Ovary (tissue), 9 donors: ENCODE data around the gene NT5C. TPM values are rescaled to one million over a fixed set of nuclear protein-coding genes. Genes with fewer than 3 reads are reported as not detected.

Experiments used
- DNase-seq, 5 donors: peaks; one replicate each; pipeline ENCODE4 v3.0.0-alpha.2; 2019 to 2020
- H3K27ac ChIP-seq, 2 donors: fragments of 200-600 bp; one replicate each; pipeline versions ENCODE4 v1.5.1 to v1.8.0; 2019 to 2022
- H3K27me3 ChIP-seq: fragments of 200-600 bp; one replicate; pipeline ENCODE4 v1.8.0; 2022
- H3K36me3 ChIP-seq: fragments of 200-600 bp; sonication (generic); one replicate; pipeline ENCODE4 v1.5.1; 2019
- H3K4me1 ChIP-seq: one replicate; pipeline ENCODE4 v1.8.1; 2013; ENCODE audit warnings: mild to moderate bottlenecking, moderate library complexity; ENCODE audit not compliant: insufficient read depth
- H3K4me3 ChIP-seq: fragments of 200-600 bp; sonication (generic); one replicate; pipeline ENCODE4 v1.5.1; 2017
- H3K9me3 ChIP-seq, 2 donors: fragments of 200-600 bp in 1 of 2; sonication (generic) in 1 of 2; one replicate each; pipeline versions ENCODE4 v1.5.1 to v1.8.1; 2013 to 2019; ENCODE audit warnings: mild to moderate bottlenecking in 1 of 2, moderate library complexity in 1 of 2
- CTCF ChIP-seq, 3 donors: fragments of 450-650 bp in 2 of 3; fragments of 200-600 bp in 1 of 3; IDR thresholded peaks; one replicate each; pipeline versions ENCODE4 v1.5.1 to v1.8.0; 2016 to 2022; ENCODE audit warnings: antibody characterized with exemption in 3 of 3, mild to moderate bottlenecking in 1 of 3
- EP300 ChIP-seq: sonication (generic); formaldehyde crosslinking; IDR thresholded peaks from one replicate; pipeline ENCODE4 v1.6.1; 2017; ENCODE audit warnings: antibody characterized with exemption
- POLR2A ChIP-seq: fragments of 450-650 bp; IDR thresholded peaks from one replicate; pipeline ENCODE4 v1.6.1; 2017; ENCODE audit warnings: antibody characterized with exemption, mild to moderate bottlenecking, moderate library complexity
- WGBS, 3 donors: extraction: QIAGEN DNeasy Blood & Tissue Kit in 1 of 3; methylation state at CpG; one replicate each; pipeline versions ENCODE4 v1.1.5 to v1.1.7; 2013 to 2017; 5-methylcytosine and 5-hydroxymethylcytosine counted together
- intact Hi-C, 4 donors: fragments of 100-400 bp; cut with DNase I; formaldehyde crosslinking; loops; one replicate each; pipeline versions ENCODE4 v1.11.0 to v1.15.1; 2022 to 2023
- polyA plus RNA-seq, 2 donors: library from polyadenylated mRNA; stranded (reverse); fragments of 200-250 nt in 1 of 2; fragments of 350-450 nt in 1 of 2; fragmentation: Illumina TruSeq in 1 of 2; extraction: RNeasy Lipid Tissue Mini Kit (QIAGEN cat#74804) in 1 of 2; gene quantifications; one replicate each; pipeline ENCODE4 v1.2.3, GENCODE V29; 2013 to 2014
- total RNA-seq, 7 donors: library from RNA; depleted of rRNA in 2 of 7; stranded (reverse); fragments of >200 nt in 2 of 7; fragmentation: NEBNext Ultra II Directional in 3 of 7; extraction: Animal tissue kit (Norgen Biotek cat#: 25700) in 3 of 7; gene quantifications; one replicate each; pipeline versions ENCODE4 v1.1.0 to v1.2.4, GENCODE V29; 2016 to 2023
- donor health status: DM: no; HTN: no; CAD: no; lungs with moderate emphysema.
- donor health status: DM: no; HTN: no; CAD: no.
- donor health status: Bipolar disorder and iron deficiency.
- donor health status: DM: yes; HTN: yes; CAD: no.
- donor health status: DM: no; HTN: no; CAD: no.
- donor health status: DM: yes; HTN: yes; CAD: no.

The NT5C gene
- total and polyA plus RNA-seq, 9 donors, result 10.0 to 118 (median 65.9) TPM

DNA sequence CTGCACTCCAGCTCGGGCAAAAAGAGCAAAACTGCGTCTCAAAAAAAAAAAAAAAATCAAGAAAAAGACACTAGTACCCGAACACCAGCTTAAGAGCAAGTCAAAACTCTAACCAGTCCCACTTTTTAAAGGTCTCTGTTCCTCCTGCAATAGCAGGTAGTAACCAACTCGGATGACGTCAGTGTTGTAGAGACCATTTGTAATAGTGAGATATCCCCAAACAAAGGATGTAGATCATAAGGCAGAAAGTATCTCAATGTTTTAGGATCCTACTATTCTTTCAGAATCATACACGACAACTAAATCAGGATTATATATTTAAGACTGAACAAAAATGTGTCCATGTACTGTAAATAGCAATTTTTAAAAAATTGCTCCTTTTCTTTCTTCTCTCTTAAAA lies 20.4 kb upstream of the NT5C start:
- no peak for TF ChIP-seq CTCF (IDR thresholded peaks at IDR 0.05)
- no peak for TF ChIP-seq EP300
- no peak for TF ChIP-seq POLR2A
- DNase-seq, result no peak
- intact Hi-C loops, result no loop called here
- H3K4me3 ChIP-seq, result no peak overlapping the region
- 88 to 91% (median 90%) methylated on average over 6 of the region's 6 CpGs for WGBS, 3 donors
- H3K4me1 ChIP-seq, result peaks cover 1% of the 10 kb centered on the region
- no peak overlapping the region for H3K27ac ChIP-seq
- H3K36me3 ChIP-seq, result no peaks in the 10 kb centered on the region
- H3K27me3 ChIP-seq, result no peaks in the 10 kb centered on the region
- H3K9me3 ChIP-seq, result no peaks in the 10 kb centered on the region

GRCh38 chr17:75147878-75148546 lies 16.5 kb upstream of the NT5C start:
- 75 to 86% (median 75%) methylated on average over 6 of the region's 6 CpGs for WGBS, 3 donors

GRCh38 chr17:75146592-75146991 lies 15.1 kb upstream of the NT5C start:
- no peaks in the 10 kb centered on the region for H3K9me3 ChIP-seq
- intact Hi-C loops, result no loop called here
- no peaks in the 10 kb centered on the region for H3K4me1 ChIP-seq
- WGBS, 3 donors, result 83 to 90% (median 83%) methylated on average over 3 of the region's 3 CpGs
- DNase-seq, result no peak
- no peaks in the 10 kb centered on the region for H3K36me3 ChIP-seq
- H3K27me3 ChIP-seq, result no peaks in the 10 kb centered on the region
- no peak overlapping the region for H3K27ac ChIP-seq
- H3K4me3 ChIP-seq, result no peak overlapping the region
- TF ChIP-seq CTCF (IDR thresholded peaks at IDR 0.05), result no peak

More at GRCh38 chr17:75147878-75148546, 16.5 kb upstream of the NT5C start:
- Histone ChIP-seq H3K27ac (no peak overlapping the region), H3K27me3 (no peaks in the 10 kb centered on the region), H3K36me3 (no peaks in the 10 kb centered on the region), H3K9me3 (no peaks in the 10 kb centered on the region), H3K4me1 (no peaks in the 10 kb centered on the region), H3K4me3 (no peak overlapping the region)
- no peak for DNase-seq
- no peak for TF ChIP-seq POLR2A
- TF ChIP-seq EP300, result no peak
- TF ChIP-seq CTCF (IDR thresholded peaks at IDR 0.05), result no peak
- intact Hi-C loops, result no loop called here

GRCh38 chr17:75144816-75145512 lies 13.4 kb upstream of the NT5C start:
- Histone ChIP-seq H3K9me3 (no peaks in the 10 kb centered on the region), H3K36me3 (no peaks in the 10 kb centered on the region), H3K4me1 (no peaks in the 10 kb centered on the region), H3K27me3 (no peaks in the 10 kb centered on the region), H3K27ac (no peak overlapping the region), H3K4me3 (no peak overlapping the region)
- no peak for DNase-seq
- TF ChIP-seq CTCF (IDR thresholded peaks at IDR 0.05), result no peak
- TF ChIP-seq EP300, result no peak
- TF ChIP-seq POLR2A, result no peak
- intact Hi-C loops, result no loop called here
- WGBS, 3 donors, result 85 to 89% (median 88%) methylated on average over 11 of the region's 11 CpGs
